Activated CD4-positive, alpha-beta T cell treated with anti-CD3 and anti-CD28 coated beads for 4 hours (primary cell): ENCODE data around the gene BBS1.
"Not testable (repeated sequence)": the region's sequence is repeated elsewhere in the genome, so short reads cannot be mapped to it uniquely, and the experiment has no call there.

Experiments used
- DNase-seq, 2 donors: peaks; one replicate each; pipeline ENCODE4 v3.0.0-alpha.2; 2020

Gene BBS1

DNA sequence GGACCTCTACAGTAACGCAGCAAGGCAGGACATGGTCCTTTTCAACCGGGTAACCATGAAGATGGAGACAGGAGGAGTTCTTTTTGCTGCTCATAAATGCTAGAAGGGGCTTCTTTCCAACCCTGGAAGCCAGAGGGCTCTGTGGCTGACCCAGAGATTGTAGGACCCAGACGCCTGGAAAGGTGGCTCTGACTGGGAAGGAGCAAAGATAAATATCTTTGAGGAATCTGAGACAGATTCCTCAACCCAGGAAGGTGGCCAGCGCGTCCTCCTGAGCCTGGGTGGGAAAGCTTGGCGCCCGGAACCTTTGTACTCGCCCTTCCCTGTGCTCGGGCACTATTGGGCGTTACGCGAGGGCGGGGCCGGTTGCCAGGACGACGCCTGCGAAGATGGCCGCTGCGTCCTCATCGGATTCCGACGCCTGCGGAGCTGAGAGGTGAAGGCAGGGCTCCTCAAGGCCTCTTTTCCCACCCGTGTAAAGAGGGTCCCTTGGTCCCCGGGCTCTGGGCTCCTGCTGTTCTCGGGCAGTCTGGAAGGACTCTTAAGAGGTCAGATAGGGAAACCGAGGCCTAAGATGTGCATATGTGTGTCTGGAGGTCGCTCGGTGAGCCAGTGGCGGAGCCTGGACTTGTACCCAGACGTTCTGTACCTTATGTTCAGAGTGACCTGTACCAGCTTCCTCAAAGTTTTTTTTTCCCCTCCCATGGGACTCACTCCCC, at the start of gene BBS1:
Gene BBS1 (plus strand): TSS at position 365 of the 719 bp plus-strand sequence. CDS start 25 bp downstream, at position 390.
- peak; percentile 81 to 82 for DNase-seq

DNA sequence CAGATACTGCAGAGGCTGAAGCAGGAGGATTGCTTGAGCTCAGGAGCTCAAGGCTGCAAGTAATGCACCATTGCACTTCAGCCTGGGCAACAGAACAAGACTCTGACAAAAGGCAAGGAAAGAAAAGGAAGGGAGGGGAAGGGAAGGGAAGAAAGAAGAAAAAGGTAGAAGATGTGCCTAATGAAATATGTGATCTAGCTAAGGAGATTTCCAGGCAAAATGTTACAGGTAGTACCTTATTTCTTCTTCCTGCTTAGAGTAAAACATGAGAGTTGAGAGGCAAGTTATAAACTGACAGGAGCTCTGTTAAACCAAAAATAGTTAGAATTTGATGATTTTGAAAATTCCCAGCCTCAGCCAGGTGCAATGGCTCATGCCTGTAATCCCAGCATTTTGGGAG, 48.4 kb upstream of the BBS1 start:
- no peak for DNase-seq

DNA sequence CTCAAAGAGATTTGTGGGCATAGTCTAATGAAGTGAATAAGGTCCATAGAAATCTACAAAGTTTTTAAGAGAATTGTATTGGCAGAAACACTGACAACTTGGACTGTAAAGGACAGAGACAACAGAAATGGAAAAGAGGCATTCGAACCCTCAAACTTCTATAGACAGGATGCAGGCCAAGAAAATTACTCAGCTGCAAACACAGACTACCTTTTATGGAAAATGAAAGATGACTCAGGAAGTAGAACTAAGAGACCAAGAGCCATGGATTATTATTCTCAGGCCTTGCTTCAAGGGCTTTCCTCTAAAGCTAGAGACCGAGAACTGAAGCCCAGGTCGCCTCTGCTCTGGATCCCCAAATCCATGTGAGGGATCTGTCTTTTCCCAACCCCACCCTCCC, 47.5 kb upstream of the BBS1 start:
- DNase-seq = no peak

DNA sequence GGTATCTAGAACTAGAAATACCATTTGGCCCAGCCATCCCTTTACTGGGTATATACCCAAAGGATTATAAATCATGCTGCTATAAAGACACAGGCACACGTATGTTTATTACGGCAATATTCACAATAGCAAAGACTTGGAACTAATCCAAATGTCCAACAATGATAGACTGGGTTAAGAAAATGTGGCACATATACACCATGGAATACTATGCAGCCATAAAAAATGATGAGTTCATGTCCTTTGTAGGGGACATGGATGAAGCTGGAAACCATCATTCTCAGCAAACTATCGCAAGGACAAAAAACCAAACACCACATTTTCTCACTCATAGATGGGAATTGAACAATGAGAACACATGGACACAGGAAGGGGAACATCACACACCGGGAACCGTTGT, 46.3 kb upstream of the BBS1 start:
- DNase-seq = not testable (repeated sequence)

DNA sequence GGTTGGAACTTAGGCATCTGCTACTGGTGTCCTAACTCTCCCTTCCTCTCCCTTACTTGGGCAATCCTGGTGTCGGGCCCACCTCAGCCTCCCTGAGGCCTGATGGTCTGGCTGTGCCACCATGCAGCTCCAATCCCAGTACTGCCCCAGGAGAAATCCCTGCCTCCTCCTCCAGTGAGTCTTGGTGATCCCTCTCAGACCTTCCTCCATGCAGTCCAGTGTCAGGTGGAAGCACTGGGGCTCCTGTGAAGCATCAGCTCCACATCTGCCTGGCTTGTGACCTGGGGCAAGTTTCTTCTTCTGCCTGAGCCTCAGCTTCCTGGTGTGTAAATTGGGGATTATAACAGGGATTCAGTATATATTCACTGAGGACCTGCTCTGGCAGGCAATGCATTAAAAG, 45.5 kb upstream of the BBS1 start:
- DNase-seq = no peak

DNA sequence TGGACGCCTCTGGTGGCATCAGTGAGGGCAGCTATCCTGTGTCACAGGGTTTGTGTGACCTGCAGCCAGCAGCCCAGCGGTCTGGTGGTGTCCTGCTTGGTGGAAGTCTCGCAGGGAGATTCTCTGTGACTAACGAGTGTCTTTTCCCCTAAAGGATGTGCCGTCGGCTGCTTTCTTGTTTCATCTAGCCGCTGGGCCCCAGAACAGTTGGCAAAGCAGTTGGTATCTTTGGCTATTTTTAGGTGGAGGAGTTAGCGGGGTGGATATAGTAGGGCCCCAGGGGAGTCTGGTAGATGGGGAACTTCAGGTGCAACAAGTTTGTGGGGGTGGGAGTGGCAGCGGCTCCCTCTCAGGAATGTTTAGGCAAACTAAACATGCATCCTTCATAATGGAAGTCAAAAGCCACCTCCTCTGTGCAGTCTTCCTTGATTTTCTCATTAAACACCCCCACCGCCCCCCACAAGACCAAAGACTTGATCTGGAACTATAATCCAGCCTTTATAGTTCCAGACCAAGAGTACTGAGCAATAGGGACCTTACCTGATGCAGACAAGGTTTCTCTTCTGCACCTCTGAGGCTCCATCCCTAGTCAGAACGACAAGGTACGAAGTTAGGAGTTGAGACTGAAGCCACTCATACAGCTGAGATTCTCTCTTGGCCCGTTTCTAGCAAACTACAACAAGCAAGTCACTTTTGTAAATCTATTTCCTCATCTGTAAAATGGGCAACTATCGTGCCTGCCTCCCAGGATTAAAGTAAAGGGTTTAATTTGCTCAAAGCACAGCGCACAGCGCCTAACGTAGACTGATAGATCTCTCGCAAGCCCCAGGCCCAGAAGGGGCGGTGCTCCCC, 44.8 kb upstream of the BBS1 start:
- DNase-seq = no peak

DNA sequence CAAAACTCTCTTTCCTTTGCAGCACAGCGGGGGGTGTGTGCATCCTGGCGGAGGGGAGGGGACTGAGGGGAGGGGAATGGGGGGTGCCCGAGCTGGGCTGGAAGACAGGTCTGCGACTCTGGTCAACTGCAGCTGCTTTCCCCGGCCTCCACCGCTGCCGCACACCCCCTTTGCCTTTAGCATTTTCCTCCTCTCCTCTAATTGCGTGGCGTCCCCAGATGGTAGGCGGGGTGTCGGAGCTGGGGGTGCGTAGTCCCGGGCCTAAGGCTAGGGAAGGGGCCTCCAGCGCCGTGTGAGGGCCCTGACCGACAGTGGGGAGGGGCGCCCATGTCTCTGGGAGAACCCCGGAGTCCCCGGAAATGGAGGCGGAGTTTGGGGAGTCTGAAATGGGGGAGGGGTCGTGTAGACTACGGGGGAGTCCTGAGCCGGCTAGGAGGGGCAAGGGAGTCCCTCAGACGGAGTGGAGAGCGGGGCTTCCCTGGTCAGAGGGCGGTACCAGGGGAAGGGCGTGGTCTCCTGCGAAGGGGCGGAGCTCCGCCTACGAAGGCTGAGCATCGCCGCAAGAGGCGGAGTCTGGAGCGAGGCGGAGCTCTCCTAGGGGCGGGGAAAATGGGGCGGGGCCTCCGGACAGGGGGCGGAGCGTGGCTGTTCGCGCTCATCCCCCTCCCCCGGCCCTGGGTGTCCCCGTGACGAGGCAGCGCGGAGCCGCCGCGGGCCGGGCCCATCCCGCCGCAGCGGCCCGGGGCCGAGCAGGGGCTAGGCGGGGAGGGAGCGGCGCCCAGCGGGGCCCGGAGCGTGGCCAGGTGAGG, 44.0 kb upstream of the BBS1 start, which contains the start of gene PELI3:
Gene PELI3 (plus strand): TSS at position 681 of the 809 bp plus-strand sequence. CDS start 1,224 bp downstream, outside the sequence.
- DNase-seq = peak; percentile 89 to 95

DNA sequence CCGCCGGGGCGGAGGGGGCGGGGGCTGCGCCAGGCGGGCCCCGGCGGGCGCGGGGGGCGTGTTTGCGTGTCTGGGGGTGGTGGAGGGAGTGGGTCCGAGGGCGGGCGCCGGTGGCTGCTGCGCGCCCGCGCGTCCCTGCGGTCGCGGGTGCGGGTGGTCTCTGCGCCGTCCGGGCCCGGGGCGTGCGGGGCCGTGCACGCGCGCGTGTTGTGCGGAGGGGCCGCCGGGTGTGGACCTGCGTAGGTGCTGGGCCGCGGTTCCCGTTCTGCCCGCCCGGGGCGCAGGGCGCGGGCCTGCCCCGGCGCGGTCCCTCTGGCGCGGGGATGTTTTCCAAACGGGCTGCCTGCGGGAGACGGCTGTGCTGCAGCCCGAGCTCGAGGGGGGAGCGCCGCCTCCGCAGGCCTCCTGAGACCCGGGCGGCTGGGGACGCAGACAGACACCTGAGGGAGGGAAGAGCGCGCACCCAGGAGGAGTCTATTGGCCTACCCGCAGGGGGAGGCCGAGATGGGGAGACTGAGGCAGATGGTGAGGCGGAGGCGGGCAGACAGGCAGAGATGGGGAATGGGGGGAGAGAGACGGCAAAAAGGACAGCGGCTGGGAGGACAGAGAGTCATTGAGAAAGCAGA, 43.3 kb upstream of the BBS1 start:
- DNase-seq = no peak

DNA sequence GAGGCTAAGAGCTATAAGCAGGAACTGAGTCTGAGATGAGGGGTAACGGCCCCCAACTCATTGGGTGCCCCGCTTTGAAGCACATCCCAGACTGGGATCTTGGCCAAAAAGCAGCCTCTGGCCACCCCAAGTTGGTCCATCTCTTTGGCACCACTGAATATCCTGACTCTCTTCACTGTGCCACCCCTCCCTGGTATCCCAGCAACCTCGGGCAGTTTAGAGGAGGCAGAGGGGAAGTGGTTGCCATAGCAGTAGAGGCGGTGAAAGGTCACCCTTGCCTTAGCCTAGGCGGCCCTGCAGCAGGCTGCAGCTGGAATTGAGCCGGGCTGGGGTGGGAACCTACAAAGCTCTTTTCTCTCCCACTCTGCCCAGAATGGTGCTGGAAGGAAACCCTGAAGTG, 42.7 kb upstream of the BBS1 start:
- no peak for DNase-seq

DNA sequence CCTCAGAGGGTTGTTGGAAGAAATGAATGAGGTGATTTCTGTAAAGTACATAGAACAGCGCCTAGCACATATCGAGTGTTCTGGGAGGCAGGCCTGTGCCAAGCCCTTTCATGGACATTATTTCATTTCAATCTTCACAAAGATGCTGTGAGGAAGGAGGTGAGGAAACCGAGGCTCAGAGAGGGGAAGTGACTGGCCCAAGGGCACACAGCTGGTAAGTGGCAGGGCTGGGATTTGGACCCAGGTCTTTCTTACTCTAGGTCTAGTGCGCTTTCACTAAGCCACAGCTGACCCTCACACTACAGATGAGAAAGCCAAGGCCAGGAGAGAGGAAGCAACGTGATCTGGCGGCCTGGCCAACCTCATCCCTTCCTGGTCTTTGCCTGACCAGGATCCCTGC, 41.7 kb upstream of the BBS1 start:
- no peak for DNase-seq

DNA sequence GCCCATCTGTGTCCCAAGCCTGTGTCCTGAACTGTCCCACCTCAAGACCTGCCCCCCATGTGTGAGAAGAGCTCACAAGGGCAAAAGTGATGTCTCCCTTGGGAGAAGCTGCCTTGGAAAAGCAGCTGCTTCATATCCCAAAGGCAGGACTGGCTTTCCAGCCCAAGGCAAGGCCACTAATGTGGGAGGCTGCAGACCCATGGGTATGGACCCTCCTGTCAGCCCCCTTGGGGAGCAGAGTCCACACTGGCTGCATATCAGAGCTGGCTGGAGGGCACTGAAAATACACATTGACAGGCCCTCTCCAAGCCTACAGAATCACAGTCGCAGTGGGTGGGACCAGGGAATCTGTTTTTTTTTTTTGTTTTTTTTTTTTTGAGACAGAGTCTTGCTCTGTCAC, 41.0 kb upstream of the BBS1 start:
- DNase-seq = no peak

DNA sequence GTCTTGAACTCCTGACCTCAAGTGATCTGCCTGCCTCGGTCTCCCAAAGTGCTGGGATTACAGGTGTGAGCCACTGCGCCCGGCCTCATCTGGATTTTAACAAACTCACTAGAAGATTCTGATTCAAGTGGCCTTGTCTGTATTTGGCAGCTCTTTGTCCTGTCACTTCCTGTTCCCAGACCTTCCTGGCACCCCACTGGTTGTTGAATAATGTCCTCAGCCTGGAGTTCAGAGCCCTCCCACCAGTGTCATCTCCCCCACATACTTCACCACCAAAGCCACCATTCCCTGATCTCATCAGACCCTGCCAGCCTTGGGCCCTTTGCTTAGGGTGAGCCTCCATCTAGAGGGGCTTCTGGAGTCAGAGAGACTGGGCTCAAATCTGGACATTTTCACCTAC, 40.4 kb upstream of the BBS1 start:
- no peak for DNase-seq

DNA sequence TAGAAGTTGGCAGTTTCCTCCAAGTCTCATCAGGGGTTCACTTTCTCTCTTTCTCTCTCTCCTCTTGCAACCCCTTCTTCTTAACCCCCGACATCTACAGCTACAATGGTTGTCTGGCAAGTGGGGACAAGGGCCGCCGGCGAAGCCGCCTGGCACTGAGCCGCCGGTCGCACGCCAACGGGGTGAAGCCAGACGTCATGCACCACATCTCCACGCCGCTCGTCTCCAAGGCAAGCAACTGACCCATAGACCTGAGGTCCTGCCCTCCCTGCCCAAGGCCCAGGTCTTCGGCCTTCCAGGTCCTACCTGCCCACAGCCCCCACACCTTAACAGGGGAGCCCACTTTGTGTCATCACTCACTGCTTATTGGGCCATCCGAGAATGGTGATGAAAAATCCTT, 39.3 kb upstream of the BBS1 start:
- DNase-seq = no peak

DNA sequence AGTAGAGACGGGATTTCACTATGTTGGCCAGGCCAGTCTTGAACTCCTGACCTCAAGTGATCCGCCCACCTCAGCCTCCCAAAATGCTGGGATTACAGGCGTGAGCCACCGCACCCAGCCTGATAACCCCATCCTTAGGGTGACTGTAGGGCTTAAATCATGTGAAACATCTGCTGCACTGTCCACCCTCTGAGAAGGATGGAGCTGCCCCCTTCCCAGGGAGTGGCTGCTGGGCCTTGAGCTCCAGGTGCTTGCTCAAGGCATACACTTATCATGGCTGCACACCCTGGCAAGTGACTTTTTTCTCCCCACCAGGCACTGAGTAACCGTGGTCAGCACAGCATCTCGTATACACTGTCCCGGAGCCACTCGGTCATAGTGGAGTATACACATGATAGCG, 38.4 kb upstream of the BBS1 start:
- DNase-seq = no peak

DNA sequence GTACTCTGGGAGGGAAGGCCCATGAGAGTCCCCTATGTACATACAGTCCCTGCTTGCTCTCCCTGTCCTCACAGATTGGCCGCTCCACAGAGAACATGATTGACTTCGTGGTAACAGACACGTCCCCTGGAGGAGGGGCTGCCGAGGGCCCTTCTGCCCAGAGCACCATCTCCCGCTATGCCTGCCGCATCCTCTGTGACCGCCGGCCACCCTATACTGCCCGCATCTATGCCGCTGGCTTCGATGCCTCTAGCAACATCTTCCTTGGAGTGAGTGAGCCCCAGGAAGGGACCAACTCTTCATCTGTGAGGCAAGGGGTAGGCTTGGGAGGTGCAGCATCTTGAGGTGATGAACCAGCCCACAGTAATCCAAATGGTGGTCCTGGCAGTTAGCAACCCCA, 37.3 kb upstream of the BBS1 start:
- DNase-seq = no peak

DNA sequence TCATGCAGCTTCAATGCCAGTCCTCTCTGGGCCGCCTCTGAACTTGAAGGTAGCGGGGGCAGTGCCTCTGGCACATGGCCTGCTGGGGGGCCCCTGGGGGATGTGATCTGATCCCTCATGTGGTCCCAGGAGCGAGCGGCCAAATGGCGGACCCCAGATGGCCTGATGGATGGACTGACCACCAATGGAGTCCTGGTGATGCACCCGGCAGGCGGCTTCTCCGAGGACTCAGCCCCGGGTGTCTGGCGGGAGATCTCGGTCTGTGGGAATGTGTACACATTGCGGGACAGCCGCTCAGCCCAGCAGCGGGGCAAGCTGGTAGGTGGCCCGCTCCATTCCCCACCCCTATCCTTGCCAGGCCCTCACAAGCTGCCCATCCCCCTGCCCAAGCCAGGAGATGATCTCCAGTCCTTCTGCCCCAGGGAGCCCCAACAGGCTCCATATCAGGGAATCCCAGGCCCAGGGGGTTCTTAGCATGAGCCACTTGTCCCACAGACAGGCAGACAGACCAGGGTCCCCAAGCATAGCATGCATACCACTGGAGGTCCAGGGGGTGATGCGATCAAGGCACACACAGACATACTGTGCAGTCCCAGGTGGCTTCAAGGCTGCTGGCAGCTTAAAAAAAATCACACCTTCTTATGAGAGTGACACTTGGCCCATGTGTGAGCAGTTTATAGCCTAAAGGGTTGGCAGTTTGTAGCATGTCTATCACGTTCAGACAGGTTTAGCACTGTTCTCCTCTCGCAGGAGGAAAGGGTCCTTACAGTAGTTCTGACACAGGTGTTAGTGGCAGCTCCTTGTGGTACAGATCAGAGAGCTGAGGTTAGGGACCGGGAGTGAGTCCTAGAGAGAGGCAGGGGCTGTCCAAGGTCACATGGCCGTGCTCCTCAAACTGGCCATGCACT, 36.6 kb upstream of the BBS1 start:
- no peak for DNase-seq

DNA sequence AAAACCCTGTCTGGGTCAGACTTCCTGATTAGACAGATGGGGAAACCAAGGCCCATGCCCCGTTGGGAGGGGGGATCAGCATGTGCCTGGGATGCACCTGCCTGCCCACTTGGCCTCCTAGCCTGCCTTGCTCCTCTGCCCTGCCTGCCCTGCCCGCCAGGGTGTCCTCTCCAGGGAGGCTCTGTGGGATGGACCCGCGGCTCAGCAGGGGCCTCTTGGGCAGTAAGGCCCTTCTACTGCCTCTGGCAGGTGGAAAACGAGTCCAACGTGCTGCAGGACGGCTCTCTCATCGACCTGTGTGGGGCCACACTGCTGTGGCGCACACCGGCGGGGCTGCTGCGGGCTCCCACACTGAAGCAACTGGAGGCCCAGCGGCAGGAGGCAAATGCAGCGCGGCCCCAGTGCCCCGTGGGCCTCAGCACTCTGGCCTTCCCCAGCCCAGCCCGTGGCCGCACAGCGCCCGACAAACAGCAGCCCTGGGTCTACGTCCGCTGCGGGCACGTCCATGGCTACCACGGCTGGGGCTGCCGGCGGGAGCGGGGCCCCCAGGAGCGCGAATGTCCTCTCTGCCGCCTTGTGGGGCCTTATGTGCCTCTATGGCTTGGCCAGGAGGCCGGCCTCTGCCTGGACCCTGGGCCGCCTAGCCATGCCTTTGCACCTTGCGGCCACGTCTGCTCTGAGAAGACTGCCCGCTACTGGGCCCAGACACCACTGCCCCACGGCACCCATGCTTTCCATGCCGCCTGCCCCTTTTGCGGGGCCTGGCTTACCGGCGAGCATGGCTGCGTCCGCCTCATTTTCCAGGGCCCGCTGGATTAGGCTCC, 34.9 kb upstream of the BBS1 start:
- no peak for DNase-seq

DNA sequence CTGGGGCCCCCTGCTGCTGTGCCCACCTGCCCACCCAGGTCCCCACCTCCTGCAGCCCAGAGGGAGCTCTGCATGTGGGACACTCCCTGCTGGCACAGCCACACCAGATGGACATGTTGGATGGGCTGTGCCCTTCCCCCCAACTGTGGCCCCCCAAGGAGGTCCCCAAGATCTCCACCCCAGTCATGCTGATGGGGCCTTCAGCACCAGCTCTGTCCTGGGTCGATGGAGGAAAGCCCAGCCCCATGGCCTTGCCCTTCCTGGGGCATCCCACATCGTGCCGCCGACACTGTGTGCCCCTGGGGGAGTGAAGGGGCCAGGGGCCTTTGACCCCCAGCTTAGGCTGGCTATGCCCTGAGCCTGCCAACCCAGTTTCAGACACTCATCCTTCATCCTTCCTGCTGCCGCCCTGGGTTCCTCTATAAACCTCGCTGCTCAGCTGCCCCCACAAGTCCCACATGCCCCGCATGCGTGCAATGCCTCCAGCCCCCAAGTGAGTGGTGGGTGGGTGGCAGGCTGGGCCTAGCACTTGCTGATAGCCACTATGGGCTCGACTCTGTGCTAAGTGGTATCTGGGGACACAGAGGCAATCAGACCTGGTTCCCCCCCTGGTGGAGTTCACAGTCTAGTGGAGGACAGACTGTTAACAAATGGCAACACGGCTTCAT, 34.1 kb upstream of the BBS1 start:
- DNase-seq = no peak

DNA sequence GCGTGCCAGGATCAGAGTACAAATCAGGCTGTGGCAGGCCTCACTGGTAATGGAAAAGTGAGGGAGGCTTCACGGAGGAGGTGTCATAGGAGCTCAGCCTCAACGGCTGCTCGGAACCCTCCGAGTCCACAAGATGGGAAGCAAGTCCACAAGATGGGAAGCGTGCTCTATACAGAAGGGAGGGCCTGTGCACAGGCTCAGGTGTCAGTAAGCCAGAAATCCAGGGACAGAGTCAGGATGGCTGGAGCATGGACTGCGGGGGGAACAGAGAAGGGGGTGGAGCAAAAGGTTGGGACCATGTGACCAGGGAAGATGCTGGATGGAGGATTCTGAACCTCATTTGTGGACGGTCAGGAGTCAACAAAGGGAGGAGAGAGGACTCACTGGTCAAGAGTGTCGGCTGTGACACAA, 33.6 kb upstream of the BBS1 start:
- DNase-seq = no peak
